K562 (cell line): ENCODE data around the gene MITF.

Source experiments
- CTCF ChIP-seq, 3 experiments: IDR thresholded peaks in 2 of 3; conservative IDR thresholded peaks in 1 of 3; 2 replicates each; pipeline ENCODE4 v1.5.1; 2011 to 2012; ENCODE audit warnings: low read length in 3 of 3, mild to moderate bottlenecking in 3 of 3, control low read depth in 2 of 3, improper control_type of control experiment in 1 of 3, inconsistent platforms in 1 of 3, low read depth in 1 of 3, mixed read lengths in 1 of 3, moderate library complexity in 1 of 3; ENCODE audit not compliant: insufficient read depth in 2 of 3
- IRF2 ChIP-seq: sonication (generic); formaldehyde crosslinking; IDR thresholded peaks from 2 replicates; pipeline ENCODE4 v1.8.1; 2022; ENCODE audit warnings: mild to moderate bottlenecking, missing genetic modification reagents
- KDM1A ChIP-seq, 2 experiments: fragments of 450-650 bp; IDR thresholded peaks; 2 replicates each; pipeline ENCODE4 v1.6.1; 2016; ENCODE audit warnings: mild to moderate bottlenecking in 2 of 2
- PCBP2 ChIP-seq: fragments of 200-400 bp; formaldehyde crosslinking; IDR thresholded peaks from 2 replicates; pipeline ENCODE4 v1.6.1; 2018; ENCODE audit warnings: low read length, low read depth, mild to moderate bottlenecking, moderate library complexity; ENCODE audit not compliant: poor library complexity, severe bottlenecking
- PYGO2 ChIP-seq: fragments of 450-650 bp; IDR thresholded peaks from 2 replicates; pipeline ENCODE4 v1.6.1; 2016; ENCODE audit warnings: mild to moderate bottlenecking, missing genetic modification characterization, moderate library complexity, missing compliant biosample characterization
- SMARCA4 ChIP-seq: fragments of 450-650 bp; IDR thresholded peaks from 2 replicates; pipeline ENCODE4 v1.6.1; 2016
- XRCC3 ChIP-seq: fragments of 450-650 bp; IDR thresholded peaks from 2 replicates; pipeline ENCODE4 v1.6.1; 2017; ENCODE audit warnings: mild to moderate bottlenecking, moderate library complexity
- ZBED1 ChIP-seq: IDR thresholded peaks from 2 replicates; pipeline ENCODE4 v1.6.1; 2014
- ZNF274 ChIP-seq: IDR thresholded peaks from 2 replicates; pipeline ENCODE4 v1.6.1; 2011; ENCODE audit warnings: low read depth, mild to moderate bottlenecking, low read length, moderate library complexity, borderline replicate concordance

GRCh38 chr3:69751074-69751476, 11.8 kb downstream of the MITF start:
- no peak for TF ChIP-seq ZNF274
- no peak for TF ChIP-seq CTCF (IDR thresholded peaks at IDR 0.05 in 2 of 3, conservative IDR thresholded peaks at IDR 0.05 in 1 of 3; ENCODE audit: insufficient read depth in 2 of 3, low read depth in 1 of 3, low read length in 3 of 3)
- TF ChIP-seq ZBED1 = no peak
- TF ChIP-seq SMARCA4 = no peak
- no peak for TF ChIP-seq PCBP2
- TF ChIP-seq XRCC3 = no peak
- TF ChIP-seq PYGO2 (tag) = no peak
- TF ChIP-seq KDM1A (IDR thresholded peaks at IDR 0.05) = no peak
- no peak for TF ChIP-seq IRF2 (CRISPR knock-in tag)
